Astrocyte of the cerebellum (primary cell): ENCODE data around the gene TENM4.
A peak's percentile ranks its signal among the peaks of the same experiment; 100 is the strongest.

Experiments used
- DNase-seq: peaks from one replicate; pipeline ENCODE4 v3.0.0-alpha.2; 2011; ENCODE audit warnings: low read depth
- H3K4me3 ChIP-seq: 2 replicates; pipeline ENCODE4 v1.5.1; 2011; ENCODE audit warnings: mild to moderate bottlenecking, low read depth, low read length, moderate library complexity
- in situ Hi-C: cut with HindIII; loops from 2 replicates; pipeline ENCODE4 v1.10.0; 2017; ENCODE audit warnings: low sequenced_read_pairs
- TF ChIP-seq, protein P1 (sequence below): IDR thresholded peaks from 2 replicates; pipeline ENCODE4 v1.5.1; 2012; ENCODE audit warnings: low read length, low read depth, moderate library complexity, mild to moderate bottlenecking; ENCODE audit errors: missing control alignments

The TENM4 gene

GRCh38 chr11:79400717-79401330 is 40.0 kb downstream of the TENM4 start:
- H3K4me3 ChIP-seq = no peak overlapping the region
- no peak for DNase-seq
- in situ Hi-C loops = no loop called here
- TF ChIP-seq, protein P1, sequence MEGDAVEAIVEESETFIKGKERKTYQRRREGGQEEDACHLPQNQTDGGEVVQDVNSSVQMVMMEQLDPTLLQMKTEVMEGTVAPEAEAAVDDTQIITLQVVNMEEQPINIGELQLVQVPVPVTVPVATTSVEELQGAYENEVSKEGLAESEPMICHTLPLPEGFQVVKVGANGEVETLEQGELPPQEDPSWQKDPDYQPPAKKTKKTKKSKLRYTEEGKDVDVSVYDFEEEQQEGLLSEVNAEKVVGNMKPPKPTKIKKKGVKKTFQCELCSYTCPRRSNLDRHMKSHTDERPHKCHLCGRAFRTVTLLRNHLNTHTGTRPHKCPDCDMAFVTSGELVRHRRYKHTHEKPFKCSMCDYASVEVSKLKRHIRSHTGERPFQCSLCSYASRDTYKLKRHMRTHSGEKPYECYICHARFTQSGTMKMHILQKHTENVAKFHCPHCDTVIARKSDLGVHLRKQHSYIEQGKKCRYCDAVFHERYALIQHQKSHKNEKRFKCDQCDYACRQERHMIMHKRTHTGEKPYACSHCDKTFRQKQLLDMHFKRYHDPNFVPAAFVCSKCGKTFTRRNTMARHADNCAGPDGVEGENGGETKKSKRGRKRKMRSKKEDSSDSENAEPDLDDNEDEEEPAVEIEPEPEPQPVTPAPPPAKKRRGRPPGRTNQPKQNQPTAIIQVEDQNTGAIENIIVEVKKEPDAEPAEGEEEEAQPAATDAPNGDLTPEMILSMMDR = peak; percentile 67

DNA sequence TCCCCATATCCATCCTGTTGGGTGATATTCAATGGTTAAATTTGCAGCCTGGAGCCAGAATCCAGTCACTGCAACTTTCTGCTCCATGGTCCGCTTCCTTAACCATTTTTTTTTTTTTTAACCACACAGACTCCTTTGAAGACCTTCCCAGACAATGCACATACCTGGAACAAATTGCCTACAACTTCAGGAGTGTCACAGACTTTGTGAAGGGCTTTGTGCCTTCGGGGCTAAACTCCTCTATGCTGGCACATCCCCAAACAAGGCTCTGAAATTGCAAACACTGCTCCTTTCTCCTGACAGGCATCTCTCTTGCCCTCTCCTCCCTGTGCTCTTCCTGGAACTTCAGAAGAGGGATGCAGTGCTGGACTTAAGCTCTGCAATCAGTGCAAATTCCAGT is 40.6 kb downstream of the TENM4 start:
- no peak for DNase-seq
- in situ Hi-C loops = no loop called here
- TF ChIP-seq, protein P1 = no peak
- no peak overlapping the region for H3K4me3 ChIP-seq

GRCh38 chr11:79397252-79397651 is 43.6 kb downstream of the TENM4 start:
- no peak overlapping the region for H3K4me3 ChIP-seq
- in situ Hi-C loops = no loop called here
- no peak for DNase-seq
- TF ChIP-seq, protein P1 = no peak

- TF ChIP-seq, protein P1 = no peak
- in situ Hi-C loops = no loop called here
- no peak overlapping the region for H3K4me3 ChIP-seq
- no peak for DNase-seq
Measured at GRCh38 chr11:79396674-79397073, 44.2 kb downstream of the TENM4 start.

- DNase-seq = no peak
- H3K4me3 ChIP-seq = no peak overlapping the region
- in situ Hi-C loops = no loop called here
- TF ChIP-seq, protein P1 = no peak
Measured at GRCh38 chr11:79396001-79396400, 44.8 kb downstream of the TENM4 start.

GRCh38 chr11:79393362-79394043 is 47.3 kb downstream of the TENM4 start:
- TF ChIP-seq, protein P1 = no peak
- DNase-seq = no peak
- H3K4me3 ChIP-seq = no peak overlapping the region
- in situ Hi-C loops = no loop called here
